ENCODE measurements around the gene SIPA1L3.
"Not testable (repeated sequence)": the region's sequence is repeated elsewhere in the genome, so short reads cannot be mapped to it uniquely, and the experiment has no call there.

The SIPA1L3 gene

GRCh38 chr19:38229585-38230073 lies 322.6 kb downstream of the SIPA1L3 start:
- no peak overlapping the region for H3K27ac ChIP-seq
- H3K4me3 ChIP-seq (ENCODE audit: low read depth, low read length) = peak overlapping the region; percentile 77
- H3K36me3 ChIP-seq = no peaks in the 10 kb centered on the region
- DNase-seq = peak; percentile 94
- TF ChIP-seq CTCF (IDR thresholded peaks at IDR 0.05; ENCODE audit: low read depth, low read length) = 0 out of 2 replicates have a peak, but pooled peaks have one; percentile 8
- H3K27me3 ChIP-seq (ENCODE audit: insufficient read depth, low read depth, severe bottlenecking) = no peaks in the 10 kb centered on the region
- H3K9me3 ChIP-seq (ENCODE audit: severe bottlenecking) = no peaks in the 10 kb centered on the region

- not testable (repeated sequence) for H3K36me3 ChIP-seq; H3K9me3 ChIP-seq (ENCODE audit: severe bottlenecking); H3K27ac ChIP-seq; DNase-seq; H3K4me3 ChIP-seq (ENCODE audit: low read depth, low read length); H3K27me3 ChIP-seq (ENCODE audit: insufficient read depth, low read depth, severe bottlenecking)
Measured at GRCh38 chr19:38230506-38231133, 323.6 kb downstream of the SIPA1L3 start.

GRCh38 chr19:38231918-38232317 lies 324.9 kb downstream of the SIPA1L3 start:
- Histone ChIP-seq H3K27ac (no peak overlapping the region), H3K36me3 (no peaks in the 10 kb centered on the region), H3K27me3 (ENCODE audit: insufficient read depth, low read depth, severe bottlenecking) (no peaks in the 10 kb centered on the region), H3K9me3 (ENCODE audit: severe bottlenecking) (no peaks in the 10 kb centered on the region), H3K4me3 (ENCODE audit: low read depth, low read length) (no peak overlapping the region)
- no peak for TF ChIP-seq CTCF (IDR thresholded peaks at IDR 0.05; ENCODE audit: low read depth, low read length)
- no peak for DNase-seq

- Histone ChIP-seq H3K4me3 (ENCODE audit: low read depth, low read length) (no peak overlapping the region), H3K9me3 (ENCODE audit: severe bottlenecking) (no peaks in the 10 kb centered on the region), H3K27ac (peak overlapping the region; percentile 57), H3K36me3 (no peaks in the 10 kb centered on the region), H3K27me3 (ENCODE audit: insufficient read depth, low read depth, severe bottlenecking) (no peaks in the 10 kb centered on the region)
- peak; percentile 85 for DNase-seq
- peak; percentile 82 for TF ChIP-seq CTCF (IDR thresholded peaks at IDR 0.05; ENCODE audit: low read depth, low read length)
Measured at GRCh38 chr19:38233740-38234251, 326.8 kb downstream of the SIPA1L3 start.

GRCh38 chr19:38234615-38235014 lies 327.6 kb downstream of the SIPA1L3 start:
- no peaks in the 10 kb centered on the region for H3K9me3 ChIP-seq (ENCODE audit: severe bottlenecking)
- no peak overlapping the region for H3K27ac ChIP-seq
- H3K4me3 ChIP-seq (ENCODE audit: low read depth, low read length) = no peak overlapping the region
- H3K27me3 ChIP-seq (ENCODE audit: insufficient read depth, low read depth, severe bottlenecking) = no peaks in the 10 kb centered on the region
- TF ChIP-seq CTCF (IDR thresholded peaks at IDR 0.05; ENCODE audit: low read depth, low read length) = no peak
- no peaks in the 10 kb centered on the region for H3K36me3 ChIP-seq
- no peak for DNase-seq

GRCh38 chr19:38239816-38240215 lies 332.8 kb downstream of the SIPA1L3 start:
- no peak for DNase-seq
- H3K36me3 ChIP-seq = no peaks in the 10 kb centered on the region
- H3K9me3 ChIP-seq (ENCODE audit: severe bottlenecking) = no peaks in the 10 kb centered on the region
- TF ChIP-seq CTCF (IDR thresholded peaks at IDR 0.05; ENCODE audit: low read depth, low read length) = no peak
- no peak overlapping the region for H3K4me3 ChIP-seq (ENCODE audit: low read depth, low read length)
- H3K27ac ChIP-seq = no peak overlapping the region
- H3K27me3 ChIP-seq (ENCODE audit: insufficient read depth, low read depth, severe bottlenecking) = no peaks in the 10 kb centered on the region
